K562 (cell line): ENCODE results near the gene KARS1. TPM values are rescaled to one million over a fixed set of nuclear protein-coding genes. Genes with fewer than 3 reads are reported as not detected.

Source experiments
- ATF6 ChIP-seq: sonication (generic); formaldehyde crosslinking; IDR thresholded peaks from 2 replicates; pipeline ENCODE4 v1.4.0; 2020; ENCODE audit warnings: mild to moderate bottlenecking, missing genetic modification reagents
- ATF7 ChIP-seq: fragments of 450-650 bp; IDR thresholded peaks from 2 replicates; pipeline ENCODE4 v1.7.1; 2014; ENCODE audit warnings: mild to moderate bottlenecking, moderate library complexity
- CBX1 ChIP-seq: sonication (generic); IDR thresholded peaks from 2 replicates; pipeline ENCODE4 v1.6.1; 2016; ENCODE audit warnings: antibody characterized with exemption, low read depth, mild to moderate bottlenecking
- CC2D1A ChIP-seq: fragments of 450-650 bp; IDR thresholded peaks from 2 replicates; pipeline ENCODE4 v1.6.1; 2017; ENCODE audit warnings: mild to moderate bottlenecking
- CHD2 ChIP-seq: IDR thresholded peaks from 2 replicates; pipeline ENCODE4 v1.6.1; 2011; ENCODE audit warnings: low read depth, low read length
- CREM ChIP-seq: IDR thresholded peaks from 2 replicates; pipeline ENCODE4 v1.6.1; 2014; ENCODE audit warnings: antibody characterized with exemption, low read depth
- CSDE1 ChIP-seq, 2 experiments: fragments of 450-650 bp; IDR thresholded peaks; 2 replicates each; pipeline ENCODE4 v1.6.1; 2016; ENCODE audit warnings: mild to moderate bottlenecking in 1 of 2
- DDX20 ChIP-seq: fragments of 450-650 bp; IDR thresholded peaks from 2 replicates; pipeline ENCODE4 v1.6.1; 2016; ENCODE audit warnings: missing genetic modification characterization, low read depth, mild to moderate bottlenecking, missing compliant biosample characterization, moderate library complexity
- E2F5 ChIP-seq: sonication (generic); formaldehyde crosslinking; IDR thresholded peaks from 2 replicates; pipeline ENCODE4 v1.8.0; 2022; ENCODE audit warnings: mild to moderate bottlenecking, missing genetic modification reagents
- ESRRA ChIP-seq: fragments of 450-650 bp; IDR thresholded peaks from 2 replicates; pipeline ENCODE4 v1.6.1; 2014; ENCODE audit warnings: low read depth, mild to moderate bottlenecking, moderate library complexity, borderline replicate concordance
- ESRRB ChIP-seq: fragments of 250-450 bp; sonication (Bioruptor Pico); IDR thresholded peaks from 2 replicates; pipeline ENCODE4 v1.5.0; 2020; ENCODE audit warnings: mild to moderate bottlenecking, moderate library complexity, borderline replicate concordance
- ETV5 ChIP-seq: sonication (generic); formaldehyde crosslinking; IDR thresholded peaks from 2 replicates; pipeline ENCODE4 v1.4.0; 2020; ENCODE audit warnings: low read depth, mild to moderate bottlenecking, missing genetic modification reagents
- FOS ChIP-seq: IDR thresholded peaks from 3 replicates; pipeline ENCODE4 v1.6.1; 2011; ENCODE audit not compliant: insufficient read length; ENCODE audit errors: extremely low read depth
- FOXJ3 ChIP-seq: sonication (generic); formaldehyde crosslinking; IDR thresholded peaks from 2 replicates; pipeline ENCODE4 v1.4.0; 2020; ENCODE audit warnings: mild to moderate bottlenecking, missing genetic modification reagents
- JUN ChIP-seq, 2 experiments: sonication (generic) in 1 of 2; formaldehyde crosslinking in 1 of 2; IDR thresholded peaks; 2 replicates each; pipeline versions ENCODE4 v1.6.1 to v1.8.0; 2012 to 2022; ENCODE audit warnings: borderline replicate concordance in 2 of 2, mild to moderate bottlenecking in 2 of 2, improper control_type of control experiment in 1 of 2, low read depth in 1 of 2, low read length in 1 of 2, missing genetic modification reagents in 1 of 2
- KDM4B ChIP-seq, 2 experiments: fragments of 450-650 bp in 1 of 2; sonication (generic) in 1 of 2; IDR thresholded peaks; 2 replicates each; pipeline ENCODE4 v1.6.1; 2016 to 2017; ENCODE audit warnings: borderline replicate concordance in 2 of 2, antibody characterized with exemption in 1 of 2, low read depth in 1 of 2, mild to moderate bottlenecking in 1 of 2
- MTA1 ChIP-seq: fragments of 450-650 bp; IDR thresholded peaks from 2 replicates; pipeline ENCODE4 v1.6.1; 2017; ENCODE audit warnings: borderline replicate concordance
- NBN ChIP-seq: fragments of 450-650 bp; IDR thresholded peaks from 2 replicates; pipeline ENCODE4 v1.6.1; 2016; ENCODE audit warnings: low read depth, mild to moderate bottlenecking
- NFIC ChIP-seq: fragments of 450-650 bp; IDR thresholded peaks from 2 replicates; pipeline ENCODE4 v1.6.1; 2017; ENCODE audit warnings: mild to moderate bottlenecking, inconsistent platforms
- POLR2AphosphoS2 ChIP-seq: IDR thresholded peaks from 2 replicates; pipeline ENCODE4 v1.6.1; 2012; ENCODE audit warnings: low read length, improper control_type of control experiment
- RFX1 ChIP-seq: fragments of 450-650 bp; IDR thresholded peaks from 2 replicates; pipeline ENCODE4 v1.6.1; 2016; ENCODE audit warnings: mild to moderate bottlenecking, moderate library complexity
- RNF2 ChIP-seq: sonication (generic); IDR thresholded peaks from 2 replicates; pipeline ENCODE4 v1.6.1; 2016
- USF2 ChIP-seq: sonication (generic); formaldehyde crosslinking; IDR thresholded peaks from 2 replicates; pipeline ENCODE4 v1.5.0; 2020; ENCODE audit warnings: missing genetic modification reagents
- YY1 ChIP-seq, 3 experiments: IDR thresholded peaks; 2 replicates each; pipeline ENCODE4 v1.6.1; 2011; ENCODE audit warnings: low read length in 2 of 3, mild to moderate bottlenecking in 2 of 3, moderate library complexity in 2 of 3, borderline replicate concordance in 1 of 3, control low read depth in 1 of 3, low read depth in 1 of 3; ENCODE audit not compliant: insufficient read depth in 3 of 3, insufficient replicate concordance in 2 of 3, control insufficient read depth in 1 of 3, insufficient read length in 1 of 3; ENCODE audit errors: extremely low read depth in 1 of 3
- ZBTB1 ChIP-seq: sonication (generic); formaldehyde crosslinking; IDR thresholded peaks from 2 replicates; pipeline ENCODE4 v1.8.1; 2023; ENCODE audit warnings: missing genetic modification reagents, low read depth, mild to moderate bottlenecking, borderline replicate concordance
- ZEB2 ChIP-seq: fragments of 450-650 bp; IDR thresholded peaks from 2 replicates; pipeline ENCODE4 v1.6.1; 2016
- ZFP30 ChIP-seq: fragments of 250-450 bp; sonication (Bioruptor Pico); IDR thresholded peaks from 2 replicates; pipeline ENCODE4 v1.8.0; 2022; ENCODE audit warnings: moderate library complexity, mild to moderate bottlenecking, inconsistent platforms, borderline replicate concordance
- ZNF384 ChIP-seq: IDR thresholded peaks from 2 replicates; pipeline ENCODE4 v1.6.1; 2012; ENCODE audit warnings: low read depth, low read length, improper control_type of control experiment
- ZNF695 ChIP-seq: fragments of 450-650 bp; formaldehyde crosslinking; IDR thresholded peaks from 2 replicates; pipeline ENCODE4 v1.4.0; 2020; ENCODE audit warnings: mild to moderate bottlenecking, moderate library complexity
- polyA plus RNA-seq, 8 experiments: library from polyadenylated mRNA; depleted of rRNA in 4 of 8; stranded (reverse) in 5 of 8; unstranded in 3 of 8; fragments of >200 nt; fragmentation: Nextera tagmentation in 2 of 8; fragmentation: Illumina TruSeq in 1 of 8; extraction: Ambion mirVana in 2 of 8; extraction: Trizol in 1 of 8; gene quantifications; 2 replicates each; pipeline versions ENCODE4 v1.2.1 to v1.2.3, GENCODE V29; 2011 to 2014; ENCODE audit warnings: inconsistent platforms in 1 of 8, missing spikeins in 1 of 8
- total RNA-seq, 7 experiments: library from RNA; depleted of rRNA in 6 of 7; stranded (reverse); fragments of >200 nt in 6 of 7; fragmentation: Illumina TruSeq in 2 of 7; extraction: Trizol in 2 of 7; gene quantifications; 2 replicates each; pipeline versions ENCODE4 v1.2.1 to v1.2.3, GENCODE V29; 2011 to 2021; ENCODE audit warnings: low replicate concordance in 1 of 7

The KARS1 gene
- total and polyA plus RNA-seq, 9 of the 15 experiments (the other 6 are each of a cell fraction or from before 2014, with no cell fraction given), result 223 to 386 (median 304) TPM

- TF ChIP-seq KDM4B (IDR thresholded peaks at IDR 0.05; ENCODE audit: borderline replicate concordance in 2 of 2, low read depth in 1 of 2) (no peak), CHD2 (no peak), CSDE1 (IDR thresholded peaks at IDR 0.05) (no peak), USF2 (no peak), NFIC (peak; percentile 42; the same call in 1 of the 2 replicates), DDX20 (tag) (no peak), ZNF695 (CRISPR knock-in tag) (no peak), FOXJ3 (CRISPR knock-in tag) (no peak), POLR2AphosphoS2 (no peak), CC2D1A (no peak), RNF2 (no peak), MTA1 (no peak), ZNF384 (peak; percentile 29; the same call in 1 of the 2 replicates), FOS (no peak), ESRRA (peak; percentile 26; the same call in 1 of the 2 replicates), E2F5 (CRISPR knock-in tag) (no peak), ZEB2 (peak; percentile 42; the same call in 1 of the 2 replicates), ZFP30 (CRISPR knock-in tag) (no peak), ATF7 (no peak; the same call in 1 of the 2 replicates), ESRRB (no peak), ATF6 (CRISPR knock-in tag) (no peak), JUN (IDR thresholded peaks at IDR 0.05; ENCODE audit: borderline replicate concordance, low read depth, low read length) (no peak), JUN (CRISPR knock-in tag; IDR thresholded peaks at IDR 0.05; ENCODE audit: borderline replicate concordance) (no peak), ZBTB1 (CRISPR knock-in tag) (no peak), NBN (no peak), RFX1 (no peak), CBX1 (no peak), YY1 (IDR thresholded peaks at IDR 0.05; ENCODE audit: borderline replicate concordance in 1 of 3, control insufficient read depth in 1 of 3, extremely low read depth in 1 of 3, insufficient read depth in 3 of 3, insufficient read length in 1 of 3, insufficient replicate concordance in 2 of 3, low read depth in 1 of 3, low read length in 2 of 3) (no peak), CREM (no peak), ETV5 (CRISPR knock-in tag) (no peak)
Observed at GRCh38 chr16:75578212-75578611, 69.3 kb downstream of the KARS1 start (continued).
